ENCODE results near the gene CFP.

DNA sequence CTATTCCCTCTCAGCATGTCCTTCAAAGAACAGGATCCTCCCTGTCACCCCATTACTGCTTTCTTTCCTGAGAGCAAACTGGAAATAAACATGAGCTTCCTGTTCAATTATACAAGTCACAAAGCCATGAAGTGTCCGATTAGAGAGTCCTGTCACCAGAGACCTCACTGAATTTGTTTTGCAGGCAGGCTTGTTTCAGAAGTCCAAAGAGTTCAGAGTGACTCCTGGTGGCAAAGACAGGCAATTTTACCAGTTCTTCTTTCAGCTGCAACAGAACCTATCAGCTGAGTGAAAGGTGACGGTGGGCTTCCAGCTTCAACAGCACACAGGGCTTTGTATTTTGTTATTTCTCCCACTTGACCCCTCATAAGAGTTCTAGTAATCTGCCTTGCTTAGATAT is 14.2 kb upstream of the CFP start:
- TF ChIP-seq, protein P1, sequence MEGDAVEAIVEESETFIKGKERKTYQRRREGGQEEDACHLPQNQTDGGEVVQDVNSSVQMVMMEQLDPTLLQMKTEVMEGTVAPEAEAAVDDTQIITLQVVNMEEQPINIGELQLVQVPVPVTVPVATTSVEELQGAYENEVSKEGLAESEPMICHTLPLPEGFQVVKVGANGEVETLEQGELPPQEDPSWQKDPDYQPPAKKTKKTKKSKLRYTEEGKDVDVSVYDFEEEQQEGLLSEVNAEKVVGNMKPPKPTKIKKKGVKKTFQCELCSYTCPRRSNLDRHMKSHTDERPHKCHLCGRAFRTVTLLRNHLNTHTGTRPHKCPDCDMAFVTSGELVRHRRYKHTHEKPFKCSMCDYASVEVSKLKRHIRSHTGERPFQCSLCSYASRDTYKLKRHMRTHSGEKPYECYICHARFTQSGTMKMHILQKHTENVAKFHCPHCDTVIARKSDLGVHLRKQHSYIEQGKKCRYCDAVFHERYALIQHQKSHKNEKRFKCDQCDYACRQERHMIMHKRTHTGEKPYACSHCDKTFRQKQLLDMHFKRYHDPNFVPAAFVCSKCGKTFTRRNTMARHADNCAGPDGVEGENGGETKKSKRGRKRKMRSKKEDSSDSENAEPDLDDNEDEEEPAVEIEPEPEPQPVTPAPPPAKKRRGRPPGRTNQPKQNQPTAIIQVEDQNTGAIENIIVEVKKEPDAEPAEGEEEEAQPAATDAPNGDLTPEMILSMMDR (IDR thresholded peaks at IDR 0.05) = no peak
- no peak for TF ChIP-seq ZFX (IDR thresholded peaks at IDR 0.05; ENCODE audit: borderline replicate concordance)
